HFFc6 (cell line): ENCODE results near the gene UBE2K. TPM values are rescaled to one million over a fixed set of nuclear protein-coding genes. Genes with fewer than 3 reads are reported as not detected.
A peak's percentile ranks its signal among the peaks of the same experiment; 100 is the strongest.

Experiments
- DNase-seq: peaks from one replicate; pipeline ENCODE4 v3.0.0-alpha.2; 2018
- H3K27ac Mint-ChIP-seq: 2 replicates; pipeline ENCODE4 v1.8.0; 2020; ENCODE audit warnings: mild to moderate bottlenecking, mixed read lengths
- H3K27me3 Mint-ChIP-seq: 2 replicates; pipeline ENCODE4 v1.8.0; 2021; ENCODE audit warnings: mild to moderate bottlenecking, moderate library complexity, mixed read lengths; ENCODE audit not compliant: insufficient read depth
- H3K36me3 Mint-ChIP-seq: 2 replicates; pipeline ENCODE4 v1.8.0; 2021; ENCODE audit warnings: low read depth, mixed read lengths
- H3K4me1 Mint-ChIP-seq: 2 replicates; pipeline ENCODE4 v1.8.0; 2020; ENCODE audit warnings: low read depth, mixed read lengths
- H3K4me3 Mint-ChIP-seq: 2 replicates; pipeline ENCODE4 v1.8.0; 2020; ENCODE audit warnings: mild to moderate bottlenecking, moderate library complexity, mixed read lengths
- H3K9me3 Mint-ChIP-seq: 2 replicates; pipeline ENCODE4 v1.8.0; 2020; ENCODE audit warnings: mild to moderate bottlenecking, mixed read lengths
- total RNA-seq, 6 experiments: library from RNA; stranded (reverse); fragmentation: NEBNext Ultra II Directional; extraction: Animal tissue kit (Norgen Biotek cat#: 25700); gene quantifications; 2 replicates in 1 of 6; 3 replicates in 5 of 6; pipeline ENCODE4 v1.2.3, GENCODE V29; 2021
- TF ChIP-seq, protein P1 (sequence below): fragments of 200-600 bp; sonication (generic); IDR thresholded peaks from 2 replicates; pipeline ENCODE4 v1.5.0; 2021; ENCODE audit warnings: antibody characterized with exemption, mild to moderate bottlenecking

UBE2K gene
- total RNA-seq, 6 experiments from 2014 or later: 84.8 to 104 (median 90.6) TPM

GRCh38 chr4:39710098-39710896 lies 12.4 kb downstream of the UBE2K start:
- H3K4me1 Mint-ChIP-seq: peaks cover 42% of the 10 kb centered on the region
- H3K27me3 Mint-ChIP-seq: no peaks in the 10 kb centered on the region
- no peak overlapping the region; the same call in 1 of the 2 replicates for H3K27ac Mint-ChIP-seq
- no peak overlapping the region for H3K4me3 Mint-ChIP-seq
- H3K36me3 Mint-ChIP-seq: peaks cover 20% of the 10 kb centered on the region
- no peak for DNase-seq
- TF ChIP-seq, protein P1, sequence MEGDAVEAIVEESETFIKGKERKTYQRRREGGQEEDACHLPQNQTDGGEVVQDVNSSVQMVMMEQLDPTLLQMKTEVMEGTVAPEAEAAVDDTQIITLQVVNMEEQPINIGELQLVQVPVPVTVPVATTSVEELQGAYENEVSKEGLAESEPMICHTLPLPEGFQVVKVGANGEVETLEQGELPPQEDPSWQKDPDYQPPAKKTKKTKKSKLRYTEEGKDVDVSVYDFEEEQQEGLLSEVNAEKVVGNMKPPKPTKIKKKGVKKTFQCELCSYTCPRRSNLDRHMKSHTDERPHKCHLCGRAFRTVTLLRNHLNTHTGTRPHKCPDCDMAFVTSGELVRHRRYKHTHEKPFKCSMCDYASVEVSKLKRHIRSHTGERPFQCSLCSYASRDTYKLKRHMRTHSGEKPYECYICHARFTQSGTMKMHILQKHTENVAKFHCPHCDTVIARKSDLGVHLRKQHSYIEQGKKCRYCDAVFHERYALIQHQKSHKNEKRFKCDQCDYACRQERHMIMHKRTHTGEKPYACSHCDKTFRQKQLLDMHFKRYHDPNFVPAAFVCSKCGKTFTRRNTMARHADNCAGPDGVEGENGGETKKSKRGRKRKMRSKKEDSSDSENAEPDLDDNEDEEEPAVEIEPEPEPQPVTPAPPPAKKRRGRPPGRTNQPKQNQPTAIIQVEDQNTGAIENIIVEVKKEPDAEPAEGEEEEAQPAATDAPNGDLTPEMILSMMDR: no peak
- H3K9me3 Mint-ChIP-seq: no peaks in the 10 kb centered on the region

- Mint-ChIP-seq H3K27ac (peak overlapping the region; percentile 60; the same call in 1 of the 2 replicates), H3K4me1 (peaks cover 34% of the 10 kb centered on the region), H3K4me3 (no peak overlapping the region), H3K27me3 (no peaks in the 10 kb centered on the region), H3K36me3 (peaks cover 26% of the 10 kb centered on the region), H3K9me3 (no peaks in the 10 kb centered on the region)
- no peak for DNase-seq
- TF ChIP-seq, protein P1: no peak
These were observed 15.1 kb downstream of the UBE2K start for GRCh38 chr4:39712819-39713607.

- DNase-seq: no peak
- TF ChIP-seq, protein P1: no peak
- no peaks in the 10 kb centered on the region for H3K9me3 Mint-ChIP-seq
- peaks cover 27% of the 10 kb centered on the region for H3K36me3 Mint-ChIP-seq
- no peak overlapping the region for H3K4me3 Mint-ChIP-seq
- H3K27me3 Mint-ChIP-seq: no peaks in the 10 kb centered on the region; the same call in 1 of the 2 replicates
- H3K4me1 Mint-ChIP-seq: peaks cover 27% of the 10 kb centered on the region
- peak overlapping the region; percentile 60 for H3K27ac Mint-ChIP-seq
These were observed 15.8 kb downstream of the UBE2K start for GRCh38 chr4:39713691-39714090.

- H3K27me3 Mint-ChIP-seq: no peaks in the 10 kb centered on the region; the same call in 1 of the 2 replicates
- H3K4me1 Mint-ChIP-seq: peaks cover 27% of the 10 kb centered on the region
- no peak overlapping the region for H3K4me3 Mint-ChIP-seq
- H3K36me3 Mint-ChIP-seq: peaks cover 27% of the 10 kb centered on the region
- no peaks in the 10 kb centered on the region for H3K9me3 Mint-ChIP-seq
- DNase-seq: no peak
- H3K27ac Mint-ChIP-seq: peak overlapping the region; percentile 60
- TF ChIP-seq, protein P1: no peak
These were observed 16.2 kb downstream of the UBE2K start for GRCh38 chr4:39714166-39714565.

- H3K4me3 Mint-ChIP-seq: no peak overlapping the region
- H3K9me3 Mint-ChIP-seq: no peaks in the 10 kb centered on the region
- no peak overlapping the region for H3K27ac Mint-ChIP-seq
- TF ChIP-seq, protein P1: no peak
- H3K4me1 Mint-ChIP-seq: peaks cover 36% of the 10 kb centered on the region
- peaks cover 27% of the 10 kb centered on the region for H3K36me3 Mint-ChIP-seq
- H3K27me3 Mint-ChIP-seq: no peaks in the 10 kb centered on the region; the same call in 1 of the 2 replicates
- no peak for DNase-seq
These were observed 17.9 kb downstream of the UBE2K start for GRCh38 chr4:39715788-39716187.
